Hepatocyte (in vitro differentiated cells): ENCODE results near the gene F13A1.

Experiments
- CTCF ChIP-seq: fragments of 200-600 bp; sonication (generic); IDR thresholded peaks from 2 replicates; pipeline ENCODE4 v1.5.1; 2016; ENCODE audit warnings: antibody characterized with exemption, mild to moderate bottlenecking; ENCODE audit not compliant: poor library complexity
- EZH2 ChIP-seq: fragments of 200-600 bp; sonication (generic); IDR thresholded peaks from 2 replicates; pipeline ENCODE4 v1.6.1; 2016; ENCODE audit warnings: antibody characterized with exemption, mild to moderate bottlenecking, borderline replicate concordance
- EZH2phosphoT487 ChIP-seq: fragments of 200-600 bp; sonication (generic); IDR thresholded peaks from one replicate; pipeline ENCODE4 v1.6.1; 2018; ENCODE audit warnings: antibody characterized with exemption, mild to moderate bottlenecking, low read depth, moderate library complexity; ENCODE audit not compliant: unreplicated experiment, severe bottlenecking

- TF ChIP-seq CTCF (no peak), EZH2 (no peak), EZH2phosphoT487 (no peak)
Observed at GRCh38 chr6:6246544-6246943, 73.9 kb downstream of the F13A1 start.
